Naive thymus-derived CD8-positive, alpha-beta T cell (primary cell): ENCODE measurements around the gene PLD1. TPM values are rescaled to one million over a fixed set of nuclear protein-coding genes. Genes with fewer than 3 reads are reported as not detected.
"Not testable (repeated sequence)": the region's sequence is repeated elsewhere in the genome, so short reads cannot be mapped to it uniquely, and the experiment has no call there.

Source experiments
- ATAC-seq, 2 donors: fragments of 150-1000 bp; cut with Tn5 transposase in 1 of 2; sonication (Bioruptor Pico), chemical (Tn5 transposase) in 1 of 2; 1 replicate in 1 of 2; 2 replicates in 1 of 2; pipeline ENCODE4 v1.10.0; 2021; ENCODE audit warnings: mild to moderate bottlenecking in 2 of 2, moderate library complexity in 2 of 2
- POLR2A ChIA-PET: fragments of 350-600 bp; sonication (Branson Sonifier 250); formaldehyde crosslinking; loops from one replicate; lab custom pipeline; 2021; ENCODE audit warnings: antibody characterized with exemption; lab: Charles Lee
- DNase-seq, 10 donors: peaks; one replicate each; pipeline versions ENCODE4 v3.0.0 to v3.0.0-alpha.2; 2020 to 2022
- H3K27ac Mint-ChIP-seq, 10 donors: one replicate each; pipeline ENCODE4 v1.8.0; 2020 to 2022; ENCODE audit warnings: mild to moderate bottlenecking in 10 of 10, mixed read lengths in 10 of 10, moderate library complexity in 4 of 10, inconsistent platforms in 1 of 10
- H3K27me3 Mint-ChIP-seq, 5 donors: one replicate each; pipeline ENCODE4 v1.8.0; 2021 to 2022; ENCODE audit warnings: mixed read lengths in 5 of 5
- H3K36me3 Mint-ChIP-seq, 3 donors: one replicate each; pipeline ENCODE4 v1.8.0; 2020 to 2022; ENCODE audit warnings: mixed read lengths in 3 of 3, mild to moderate bottlenecking in 2 of 3, inconsistent platforms in 1 of 3
- H3K4me1 Mint-ChIP-seq, 4 donors: one replicate each; pipeline ENCODE4 v1.8.0; 2021 to 2022; ENCODE audit warnings: mixed read lengths in 4 of 4
- H3K4me3 Mint-ChIP-seq, 10 donors: one replicate each; pipeline ENCODE4 v1.8.0; 2020 to 2022; ENCODE audit warnings: mild to moderate bottlenecking in 10 of 10, mixed read lengths in 10 of 10, moderate library complexity in 6 of 10, inconsistent platforms in 1 of 10
- H3K9me3 Mint-ChIP-seq, 9 donors: one replicate each; pipeline ENCODE4 v1.8.0; 2020 to 2022; ENCODE audit warnings: mixed read lengths in 9 of 9, mild to moderate bottlenecking in 3 of 9, inconsistent platforms in 1 of 9, moderate library complexity in 1 of 9
- polyA plus RNA-seq, 3 donors: library from polyadenylated mRNA; unstranded; fragments of 300-500 nt; fragmentation: Illumina TruSeq; gene quantifications; one replicate each; pipeline ENCODE4 v1.2.3, GENCODE V29; 2021
- total RNA-seq, 8 experiments: library from RNA in 2 of 8; stranded (reverse) in 2 of 8; gene quantifications; one replicate each; pipeline ENCODE4 v1.2.3 and lab custom pipeline; 2021 to 2026

Gene PLD1
- total and polyA plus RNA-seq, 5 experiments from 2014 or later, result 0.38 to 0.44 TPM; not detected in 3

GRCh38 chr3:171566803-171567422, 243.4 kb downstream of the PLD1 start:
- H3K27me3 Mint-ChIP-seq, result peaks cover 0 to 9% (median 3%) of the 10 kb centered on the region in 5 donors
- H3K36me3 Mint-ChIP-seq, result no peaks in the 10 kb centered on the region
- DNase-seq, result peak in 5 of 10 donors; percentile 9 to 66 (median 64)
- H3K4me1 Mint-ChIP-seq, result peaks cover 2 to 9% (median 5%) of the 10 kb centered on the region in 4 donors
- H3K9me3 Mint-ChIP-seq, result no peaks in the 10 kb centered on the region
- H3K4me3 Mint-ChIP-seq, result no peak overlapping the region
- POLR2A ChIA-PET, result interaction anchor here (0.6 kb wide), 1 partner anchor 1027 kb away, joined by 3 read pairs; no protein-coding TSS in a partner anchor
- no peak overlapping the region for H3K27ac Mint-ChIP-seq
- ATAC-seq, result peak in 1 of 2 donors; percentile 64

GRCh38 chr3:171565481-171566058, 244.7 kb downstream of the PLD1 start:
- no peaks in the 10 kb centered on the region for H3K9me3 Mint-ChIP-seq
- H3K4me3 Mint-ChIP-seq, result no peak overlapping the region
- POLR2A ChIA-PET, result no interaction called here
- H3K36me3 Mint-ChIP-seq, result no peaks in the 10 kb centered on the region
- peaks cover 0 to 5% (median 3%) of the 10 kb centered on the region in 5 donors for H3K27me3 Mint-ChIP-seq
- H3K27ac Mint-ChIP-seq, result no peak overlapping the region
- peaks cover 3 to 13% (median 8%) of the 10 kb centered on the region in 4 donors for H3K4me1 Mint-ChIP-seq
- DNase-seq (no peak), ATAC-seq (no peak)

GRCh38 chr3:171564748-171565480, 245.4 kb downstream of the PLD1 start:
- POLR2A ChIA-PET, result no interaction called here
- ATAC-seq, result no peak

GRCh38 chr3:171563298-171563697, 247.0 kb downstream of the PLD1 start:
- Mint-ChIP-seq H3K27ac (no peak overlapping the region), H3K9me3 (no peaks in the 10 kb centered on the region), H3K4me1 (peaks cover 9 to 22% (median 14%) of the 10 kb centered on the region in 4 donors), H3K36me3 (no peaks in the 10 kb centered on the region), H3K27me3 (peaks cover 0 to 3% (median 0%) of the 10 kb centered on the region in 5 donors), H3K4me3 (no peak overlapping the region)
- POLR2A ChIA-PET, result no interaction called here
- ATAC-seq, result no peak
- DNase-seq, result no peak

More at GRCh38 chr3:171564748-171565480, 245.4 kb downstream of the PLD1 start:
- Mint-ChIP-seq H3K4me1 (peaks cover 4 to 15% (median 8%) of the 10 kb centered on the region in 4 donors), H3K27me3 (peaks cover 0 to 4% (median 3%) of the 10 kb centered on the region in 5 donors), H3K27ac (peak overlapping the region in 1 of 10 donors; percentile 24), H3K36me3 (no peaks in the 10 kb centered on the region), H3K4me3 (no peak overlapping the region), H3K9me3 (no peaks in the 10 kb centered on the region)
- DNase-seq, result no peak

GRCh38 chr3:171562459-171562858, 247.8 kb downstream of the PLD1 start:
- POLR2A ChIA-PET, H3K4me3 Mint-ChIP-seq, H3K27me3 Mint-ChIP-seq, ATAC-seq, H3K36me3 Mint-ChIP-seq, DNase-seq, H3K9me3 Mint-ChIP-seq: not testable (repeated sequence)
- Mint-ChIP-seq H3K4me1 (peaks cover 9 to 22% (median 14%) of the 10 kb centered on the region in 4 donors), H3K27ac (peak overlapping the region in 3 of 10 donors; percentile 33 to 76 (median 57))

GRCh38 chr3:171561596-171562323, 248.5 kb downstream of the PLD1 start:
- H3K27me3 Mint-ChIP-seq, result peaks cover 0 to 3% (median 0%) of the 10 kb centered on the region in 5 donors
- DNase-seq (no peak), ATAC-seq (no peak)
- peaks cover 9 to 22% (median 14%) of the 10 kb centered on the region in 4 donors for H3K4me1 Mint-ChIP-seq
- POLR2A ChIA-PET, result no interaction called here
- no peaks in the 10 kb centered on the region for H3K9me3 Mint-ChIP-seq
- no peak overlapping the region for H3K4me3 Mint-ChIP-seq
- H3K36me3 Mint-ChIP-seq, result no peaks in the 10 kb centered on the region
- H3K27ac Mint-ChIP-seq, result peak overlapping the region in 4 of 10 donors; percentile 33 to 76 (median 56)

- ATAC-seq (no peak), DNase-seq (no peak)
- H3K27ac Mint-ChIP-seq, result peak overlapping the region in 2 of 10 donors; percentile 28 to 55
- no peak overlapping the region for H3K4me3 Mint-ChIP-seq
- POLR2A ChIA-PET, result no interaction called here
- peaks cover 9 to 22% (median 14%) of the 10 kb centered on the region in 4 donors for H3K4me1 Mint-ChIP-seq
- H3K9me3 Mint-ChIP-seq, result no peaks in the 10 kb centered on the region
- H3K36me3 Mint-ChIP-seq, result no peaks in the 10 kb centered on the region
- H3K27me3 Mint-ChIP-seq, result peaks cover 0 to under 1% (median 0%) of the 10 kb centered on the region in 5 donors
These were observed 250.7 kb downstream of the PLD1 start for GRCh38 chr3:171559586-171559985.

GRCh38 chr3:171558188-171558696, 252.0 kb downstream of the PLD1 start:
- H3K4me1 Mint-ChIP-seq, result peaks cover 9 to 22% (median 14%) of the 10 kb centered on the region in 4 donors
- peak overlapping the region in 1 of 10 donors; percentile 56 for H3K27ac Mint-ChIP-seq
- H3K36me3 Mint-ChIP-seq, result no peaks in the 10 kb centered on the region
- H3K9me3 Mint-ChIP-seq, result no peaks in the 10 kb centered on the region
- no peak for DNase-seq
- no peaks in the 10 kb centered on the region for H3K27me3 Mint-ChIP-seq
- no peak for ATAC-seq
- no peak overlapping the region for H3K4me3 Mint-ChIP-seq
- POLR2A ChIA-PET, result no interaction called here

- H3K4me3 Mint-ChIP-seq, result no peak overlapping the region
- ATAC-seq (no peak), DNase-seq (no peak)
- H3K9me3 Mint-ChIP-seq, result no peaks in the 10 kb centered on the region
- peaks cover 7 to 16% (median 12%) of the 10 kb centered on the region in 4 donors for H3K4me1 Mint-ChIP-seq
- no peaks in the 10 kb centered on the region for H3K27me3 Mint-ChIP-seq
- H3K27ac Mint-ChIP-seq, result no peak overlapping the region
- POLR2A ChIA-PET, result no interaction called here
- no peaks in the 10 kb centered on the region for H3K36me3 Mint-ChIP-seq
These were observed 253.1 kb downstream of the PLD1 start for GRCh38 chr3:171557173-171557572.

GRCh38 chr3:171556574-171557145, 253.6 kb downstream of the PLD1 start:
- Mint-ChIP-seq H3K36me3 (no peaks in the 10 kb centered on the region), H3K4me1 (peaks cover 6 to 11% (median 8%) of the 10 kb centered on the region in 4 donors), H3K27ac (no peak overlapping the region), H3K27me3 (no peaks in the 10 kb centered on the region), H3K9me3 (no peaks in the 10 kb centered on the region), H3K4me3 (no peak overlapping the region)
- DNase-seq, result no peak
- POLR2A ChIA-PET, result no interaction called here
- ATAC-seq, result no peak

- Mint-ChIP-seq H3K36me3 (no peaks in the 10 kb centered on the region), H3K27me3 (no peaks in the 10 kb centered on the region), H3K4me1 (peaks cover 6 to 9% (median 7%) of the 10 kb centered on the region in 4 donors), H3K4me3 (no peak overlapping the region), H3K9me3 (no peaks in the 10 kb centered on the region), H3K27ac (peak overlapping the region in 2 of 10 donors; percentile 47 to 52)
- no peak for DNase-seq
- no peak for ATAC-seq
- POLR2A ChIA-PET, result no interaction called here
These were observed 254.1 kb downstream of the PLD1 start for GRCh38 chr3:171556148-171556547.

GRCh38 chr3:171553086-171553485, 257.2 kb downstream of the PLD1 start:
- DNase-seq (no peak), ATAC-seq (no peak)
- Mint-ChIP-seq H3K27ac (no peak overlapping the region), H3K4me1 (peaks cover 0 to 1% (median 0%) of the 10 kb centered on the region in 4 donors), H3K9me3 (no peaks in the 10 kb centered on the region), H3K27me3 (no peaks in the 10 kb centered on the region), H3K4me3 (no peak overlapping the region), H3K36me3 (no peaks in the 10 kb centered on the region)
- POLR2A ChIA-PET, result no interaction called here
